ENCODE data around the gene OGN. TPM values are rescaled to one million over a fixed set of nuclear protein-coding genes. Genes with fewer than 3 reads are reported as not detected.

Gene OGN
- total and polyA plus RNA-seq, 2 of the 4 experiments (the other 2 are of a cell fraction): under 0.01 to 0.10 TPM

- no peak overlapping the region for H3K9ac ChIP-seq (ENCODE audit: low read depth, low read length)
- H3K79me1 ChIP-seq (ENCODE audit: low read depth in 1 of 2, low read length in 2 of 2): 0 out of 4 replicates have a peak, but pooled peaks cover 0 to 4% of the 10 kb centered on the region in 2 experiments
- ChIA-PET POLR2A (ENCODE audit: unreplicated experiment) (no interaction called here), CTCF (no interaction called here)
- H2BK20ac ChIP-seq (ENCODE audit: low read depth, low read length): no peak overlapping the region
- no peaks in the 10 kb centered on the region for H3K36me3 ChIP-seq (ENCODE audit: control insufficient read depth, insufficient read depth, low read length)
- H3K4ac ChIP-seq (ENCODE audit: low read depth, low read length): no peak overlapping the region
- H4K20me1 ChIP-seq (ENCODE audit: insufficient read depth, low read length): no peaks in the 10 kb centered on the region
- WGBS, 2 experiments (ENCODE audit: extremely low coverage in 2 of 2, insufficient read length in 1 of 2): 93% methylated on average over 2 of the region's 4 CpGs; no CpG with 5 or more reads in 1 of the 2 experiments
- ATAC-seq (ENCODE audit: low read depth): no peak
- no peak overlapping the region for H2AK9ac ChIP-seq (replicated peaks; ENCODE audit: low read depth, low read length, poor library complexity)
- dilution Hi-C loops (cut with HindIII; ENCODE audit: low sequenced_read_pairs, unreplicated experiment): no loop called here
- no peak overlapping the region for H2BK120ac ChIP-seq (ENCODE audit: low read depth, low read length)
- H3K23ac ChIP-seq (ENCODE audit: low read depth, low read length): no peak overlapping the region
- TF ChIP-seq POLR2A (IDR thresholded peaks at IDR 0.05; ENCODE audit: low read depth, low read length): no peak
- no peak for TF ChIP-seq NFE2L2 (IDR thresholded peaks at IDR 0.05; ENCODE audit: low read depth, low read length)
- TF ChIP-seq MAFK (IDR thresholded peaks at IDR 0.05; ENCODE audit: low read depth, low read length): no peak
- TF ChIP-seq ELK1 (IDR thresholded peaks at IDR 0.05; ENCODE audit: borderline replicate concordance, low read depth, low read length): no peak
- no peak for TF ChIP-seq CHD1 (IDR thresholded peaks at IDR 0.05; ENCODE audit: low read depth, low read length)
- no peak for TF ChIP-seq RCOR1 (IDR thresholded peaks at IDR 0.05; ENCODE audit: insufficient replicate concordance, low read length)
- TF ChIP-seq, protein P1, sequence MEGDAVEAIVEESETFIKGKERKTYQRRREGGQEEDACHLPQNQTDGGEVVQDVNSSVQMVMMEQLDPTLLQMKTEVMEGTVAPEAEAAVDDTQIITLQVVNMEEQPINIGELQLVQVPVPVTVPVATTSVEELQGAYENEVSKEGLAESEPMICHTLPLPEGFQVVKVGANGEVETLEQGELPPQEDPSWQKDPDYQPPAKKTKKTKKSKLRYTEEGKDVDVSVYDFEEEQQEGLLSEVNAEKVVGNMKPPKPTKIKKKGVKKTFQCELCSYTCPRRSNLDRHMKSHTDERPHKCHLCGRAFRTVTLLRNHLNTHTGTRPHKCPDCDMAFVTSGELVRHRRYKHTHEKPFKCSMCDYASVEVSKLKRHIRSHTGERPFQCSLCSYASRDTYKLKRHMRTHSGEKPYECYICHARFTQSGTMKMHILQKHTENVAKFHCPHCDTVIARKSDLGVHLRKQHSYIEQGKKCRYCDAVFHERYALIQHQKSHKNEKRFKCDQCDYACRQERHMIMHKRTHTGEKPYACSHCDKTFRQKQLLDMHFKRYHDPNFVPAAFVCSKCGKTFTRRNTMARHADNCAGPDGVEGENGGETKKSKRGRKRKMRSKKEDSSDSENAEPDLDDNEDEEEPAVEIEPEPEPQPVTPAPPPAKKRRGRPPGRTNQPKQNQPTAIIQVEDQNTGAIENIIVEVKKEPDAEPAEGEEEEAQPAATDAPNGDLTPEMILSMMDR (conservative IDR thresholded peaks at IDR 0.05; ENCODE audit: low read depth, low read length): no peak
- no peak for TF ChIP-seq RFX5 (IDR thresholded peaks at IDR 0.05; ENCODE audit: low read depth, low read length)
- TF ChIP-seq FOS (IDR thresholded peaks at IDR 0.05; ENCODE audit: low read depth, low read length): no peak
- TF ChIP-seq RAD21 (IDR thresholded peaks at IDR 0.05; ENCODE audit: low read length): no peak
- no peak for TF ChIP-seq CEBPB (IDR thresholded peaks at IDR 0.05; ENCODE audit: low read depth, low read length)
- no peak for TF ChIP-seq USF2 (IDR thresholded peaks at IDR 0.05; ENCODE audit: low read depth, low read length)
- TF ChIP-seq MAZ (IDR thresholded peaks at IDR 0.05; ENCODE audit: borderline replicate concordance, low read depth, low read length): no peak
- TF ChIP-seq MXI1 (IDR thresholded peaks at IDR 0.05; ENCODE audit: borderline replicate concordance, low read depth, low read length): no peak
- TF ChIP-seq SMC3 (IDR thresholded peaks at IDR 0.05; ENCODE audit: low read depth, low read length): no peak
- peaks cover 8% of the 10 kb centered on the region; the same call in 1 of the 2 replicates for H3K9me1 ChIP-seq (ENCODE audit: insufficient read depth, low read length)
- no TSS peak for BruUV-seq (replicated peaks)
- intact Hi-C loops (cut with micrococcal nuclease): no loop called here
- H4K5ac ChIP-seq (ENCODE audit: low read depth, low read length): no peak overlapping the region
- no peak overlapping the region for H3K56ac ChIP-seq (ENCODE audit: extremely low read depth, insufficient read depth, low read length)
- H3K18ac ChIP-seq (ENCODE audit: low read depth, low read length): no peak overlapping the region
- no peak overlapping the region for H3K4me3 ChIP-seq (ENCODE audit: insufficient read depth, low read depth, low read length)
- H2BK15ac ChIP-seq (ENCODE audit: low read depth, low read length): no peak overlapping the region
- no peak overlapping the region for H2BK5ac ChIP-seq (ENCODE audit: low read depth, low read length, poor library complexity, severe bottlenecking)
- H4K91ac ChIP-seq (ENCODE audit: insufficient read depth, low read depth, low read length): no peak overlapping the region
- no peaks in the 10 kb centered on the region for H3K27me3 ChIP-seq (ENCODE audit: control insufficient read depth, insufficient read depth, low read length)
- no peak overlapping the region for H2AFZ ChIP-seq (replicated peaks; ENCODE audit: low read length, poor library complexity)
- H2AK5ac ChIP-seq (ENCODE audit: low read depth, low read length): no peak overlapping the region
- no peak overlapping the region for H3K4me2 ChIP-seq (ENCODE audit: low read depth, low read length)
- H3K9me3 ChIP-seq (ENCODE audit: control insufficient read depth, insufficient read depth, low read length): no peaks in the 10 kb centered on the region
- H3K4me1 ChIP-seq (ENCODE audit: control insufficient read depth, insufficient read depth, low read length): peaks cover 8% of the 10 kb centered on the region; the same call in 1 of the 2 replicates
- no peak overlapping the region for H3K27ac ChIP-seq (ENCODE audit: insufficient read depth, low read length)
- in situ Hi-C loops (cut with MboI; ENCODE audit: low sequenced_read_pairs): no loop called here
- H4K8ac ChIP-seq (ENCODE audit: low read depth in 2 of 2, low read length in 2 of 2): no peak overlapping the region
- no peak for DNase-seq
- no peak overlapping the region for H3K14ac ChIP-seq (replicated peaks; ENCODE audit: low read depth, low read length)
Measured at GRCh38 chr9:92405818-92406217, 1.4 kb upstream of the OGN start.
